Measurements from ENCODE around the gene DAPP1.

GRCh38 chr4:99835942-99836341 is 19.3 kb downstream of the DAPP1 start:
- TF ChIP-seq CTCF (conservative IDR thresholded peaks at IDR 0.05; ENCODE audit: low read depth, low read length) (no peak), POLR2A (IDR thresholded peaks at IDR 0.05; ENCODE audit: low read depth, low read length) (no peak), RAD21 (IDR thresholded peaks at IDR 0.05; ENCODE audit: low read length) (no peak), USF2 (IDR thresholded peaks at IDR 0.05; ENCODE audit: low read depth, low read length) (no peak)
- TF ChIP-seq, protein P1, sequence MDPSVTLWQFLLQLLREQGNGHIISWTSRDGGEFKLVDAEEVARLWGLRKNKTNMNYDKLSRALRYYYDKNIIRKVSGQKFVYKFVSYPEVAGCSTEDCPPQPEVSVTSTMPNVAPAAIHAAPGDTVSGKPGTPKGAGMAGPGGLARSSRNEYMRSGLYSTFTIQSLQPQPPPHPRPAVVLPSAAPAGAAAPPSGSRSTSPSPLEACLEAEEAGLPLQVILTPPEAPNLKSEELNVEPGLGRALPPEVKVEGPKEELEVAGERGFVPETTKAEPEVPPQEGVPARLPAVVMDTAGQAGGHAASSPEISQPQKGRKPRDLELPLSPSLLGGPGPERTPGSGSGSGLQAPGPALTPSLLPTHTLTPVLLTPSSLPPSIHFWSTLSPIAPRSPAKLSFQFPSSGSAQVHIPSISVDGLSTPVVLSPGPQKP (IDR thresholded peaks at IDR 0.05; ENCODE audit: borderline replicate concordance, low read depth, low read length): no peak
